KG1 (cell line): ENCODE measurements around the gene WDR59.
"Not testable (repeated sequence)": the region's sequence is repeated elsewhere in the genome, so short reads cannot be mapped to it uniquely, and the experiment has no call there.

Source experiments
- DNase-seq: peaks from one replicate; lab custom pipeline; 2025; lab: John Stamatoyannopoulos, UW

Gene WDR59

GRCh38 chr16:74984529-74985296 lies at the start of gene WDR59:
TSS of gene WDR59 (minus strand) at chr16:74985123. CDS start at chr16:74985017, 106 bp downstream.
- DNase-seq = peak; percentile 96

- DNase-seq = no peak
Observed at GRCh38 chr16:75032655-75033054, 47.7 kb upstream of the WDR59 start.

DNA sequence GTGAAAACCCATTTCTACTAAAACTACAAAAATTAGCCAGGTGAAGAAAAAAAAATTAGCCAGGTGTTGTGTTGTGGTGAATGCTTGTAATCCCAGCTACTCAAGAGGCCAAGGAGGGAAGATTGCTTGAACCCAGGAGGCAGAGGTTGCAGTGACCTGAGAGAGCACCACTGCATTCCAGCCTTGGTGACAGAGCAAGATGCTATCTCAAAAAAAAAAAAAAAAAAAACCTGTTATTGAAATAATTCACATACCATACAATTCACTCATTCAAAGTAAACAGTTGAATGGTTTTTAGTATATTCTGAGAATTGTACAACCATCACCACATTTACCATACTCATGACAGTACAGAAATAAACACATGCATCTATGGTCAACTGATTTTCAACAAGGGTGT lies 44.9 kb upstream of the WDR59 start:
- DNase-seq = no peak

DNA sequence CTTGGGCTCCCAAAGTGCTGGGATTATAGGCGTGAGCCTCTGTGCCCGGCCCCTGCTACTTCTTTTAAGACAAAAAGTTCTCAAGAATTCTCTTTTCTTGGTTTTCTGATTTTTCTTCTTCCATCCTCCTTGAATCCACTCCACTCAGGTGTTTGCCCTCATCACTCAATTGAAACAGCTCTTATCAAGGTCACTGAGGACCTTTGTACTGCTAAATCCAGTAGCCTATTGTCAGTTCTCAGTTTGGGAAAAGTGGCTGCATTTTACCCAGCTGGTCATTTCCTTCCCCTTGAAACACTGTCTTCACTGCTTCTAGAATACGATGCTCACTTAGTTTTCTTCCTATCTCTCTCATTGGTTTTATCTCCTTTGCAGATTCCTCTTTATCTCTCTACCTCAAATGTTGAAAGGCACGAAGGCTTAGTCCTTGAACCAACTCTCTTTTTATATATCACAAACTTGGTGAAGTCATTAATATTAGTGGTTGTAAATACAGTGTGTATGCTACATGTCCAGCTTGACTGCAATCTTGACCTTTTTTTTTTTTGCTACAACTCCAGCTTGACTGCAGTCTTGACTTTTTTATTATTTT lies 43.7 kb upstream of the WDR59 start:
- no peak for DNase-seq

DNA sequence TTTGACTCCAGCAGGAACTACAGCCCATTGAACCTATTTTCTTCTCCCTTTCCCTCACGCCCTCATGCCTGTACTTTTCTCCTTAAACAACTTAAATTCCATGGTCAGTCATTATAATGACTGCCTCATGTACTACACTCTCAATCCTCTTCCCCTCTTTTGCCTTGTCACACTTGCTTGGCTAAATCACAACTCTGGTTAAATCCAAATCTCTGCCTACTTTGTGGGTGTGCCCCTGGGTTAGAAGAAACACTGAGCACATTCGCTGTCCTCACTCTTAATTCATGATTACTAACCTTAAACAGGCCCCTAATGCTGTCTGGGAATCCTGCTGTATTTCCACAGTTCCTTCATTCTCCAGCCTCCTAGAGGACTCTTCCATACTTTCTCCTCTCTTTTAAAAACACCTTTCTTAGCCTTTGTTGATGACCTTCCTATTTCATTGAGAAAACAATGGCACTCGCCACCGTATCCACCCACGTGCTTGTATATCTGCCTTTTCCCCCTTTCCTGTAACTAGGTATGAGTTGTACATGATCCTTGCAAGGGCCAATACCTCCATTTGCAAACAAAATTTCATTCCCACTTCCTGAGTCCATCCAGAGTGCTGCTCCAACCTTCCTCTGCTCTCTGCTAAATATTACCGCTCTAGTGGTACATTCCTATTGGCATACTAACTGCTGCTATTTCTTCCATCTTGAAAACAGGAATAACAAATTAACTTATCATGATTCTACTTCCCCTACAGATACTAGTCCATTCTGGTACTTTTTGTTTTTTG lies 42.8 kb upstream of the WDR59 start:
- DNase-seq = no peak

- no peak for DNase-seq
Observed at GRCh38 chr16:75026892-75027391, 42.0 kb upstream of the WDR59 start.

DNA sequence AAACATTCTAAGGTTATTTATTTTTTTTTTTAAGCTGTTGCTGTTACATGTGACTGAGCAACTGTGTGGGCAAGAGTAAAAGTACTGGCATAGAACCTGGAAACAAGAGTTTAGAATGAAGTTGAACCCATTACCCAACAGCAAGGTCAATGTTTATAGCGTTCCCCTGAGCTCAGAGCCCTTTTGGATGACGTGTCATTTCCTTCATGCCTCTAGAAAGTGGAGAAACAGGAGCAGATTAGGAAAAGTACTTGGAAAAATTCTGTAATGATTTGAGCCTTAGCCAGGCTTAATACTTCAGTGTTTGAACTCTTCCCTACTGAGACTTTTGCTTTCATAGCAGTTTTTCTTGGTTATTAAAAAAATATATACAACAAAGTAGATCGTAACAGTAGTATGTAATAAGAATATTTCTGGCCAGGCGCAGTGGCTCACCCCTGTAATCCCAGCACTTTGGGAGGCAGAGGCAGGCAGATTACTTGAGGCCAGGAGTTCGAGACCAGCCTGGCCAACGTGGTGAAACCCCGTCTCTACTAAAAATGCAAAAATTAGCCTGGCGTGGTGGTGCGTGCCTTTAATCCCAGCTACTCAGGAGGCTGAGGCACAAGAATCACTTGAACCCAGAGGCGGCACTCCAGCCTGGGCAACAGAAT lies 41.4 kb upstream of the WDR59 start:
- DNase-seq = not testable (repeated sequence)

DNA sequence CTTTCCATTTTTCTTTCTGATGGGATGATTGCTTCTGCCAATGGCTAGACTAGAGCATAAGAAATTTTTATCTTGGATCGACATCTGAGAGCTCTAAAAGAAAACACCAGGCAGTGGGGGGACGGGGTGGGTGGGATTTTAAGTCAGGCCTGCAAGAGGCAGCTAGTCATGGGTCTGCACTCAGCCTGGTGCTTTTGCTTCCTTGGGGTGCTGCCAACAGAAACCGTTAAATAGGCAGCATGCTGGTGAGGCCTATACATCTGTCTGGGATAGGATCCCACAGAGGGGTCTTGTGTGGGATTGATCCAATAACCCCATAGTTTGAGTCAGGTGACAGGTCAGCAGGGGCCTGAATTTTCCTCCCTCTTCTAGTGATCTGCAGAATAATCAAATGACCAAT lies 40.8 kb upstream of the WDR59 start:
- no peak for DNase-seq

DNA sequence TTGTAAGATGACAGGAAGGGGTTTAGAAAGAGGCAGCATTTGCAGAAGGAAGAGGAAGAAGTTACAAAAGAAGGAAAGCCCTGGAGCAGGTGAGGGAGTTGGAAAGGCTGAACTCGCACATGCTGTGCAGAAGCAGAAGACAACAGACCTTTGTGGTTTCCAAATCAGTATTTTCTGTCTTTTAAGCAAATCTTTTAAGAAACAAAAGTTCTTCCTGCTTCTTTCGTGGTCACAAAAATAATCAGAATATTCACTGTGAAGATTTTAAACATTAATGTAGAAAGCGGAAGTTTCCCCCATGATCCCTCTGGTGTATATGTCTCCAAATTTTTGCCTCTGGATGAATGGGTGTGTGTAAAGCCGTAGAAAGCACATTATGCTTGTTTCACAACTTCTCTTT lies 39.7 kb upstream of the WDR59 start:
- no peak for DNase-seq

- no peak for DNase-seq
Observed at GRCh38 chr16:75024182-75024581, 39.3 kb upstream of the WDR59 start.

DNA sequence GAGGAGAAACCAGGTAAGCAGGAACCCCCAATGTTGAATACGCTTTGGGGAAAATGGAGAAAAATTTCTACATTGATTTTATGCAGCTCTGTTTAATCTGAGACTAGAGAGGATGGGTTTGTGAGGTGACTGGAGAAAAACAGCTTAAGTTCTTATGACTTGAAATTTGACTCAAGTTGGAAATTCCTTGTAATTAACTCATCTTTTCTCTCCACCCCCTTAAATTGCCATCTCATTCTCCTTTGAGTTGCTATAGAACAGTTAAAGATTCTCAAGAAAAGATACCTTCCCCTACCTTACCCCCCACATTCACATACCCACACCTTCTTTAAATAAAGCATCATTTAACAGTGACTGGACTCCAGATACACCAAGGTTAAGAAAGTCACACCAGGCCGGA lies 38.1 kb upstream of the WDR59 start:
- DNase-seq = no peak

GRCh38 chr16:75022567-75022966 lies 37.6 kb upstream of the WDR59 start:
- no peak for DNase-seq

DNA sequence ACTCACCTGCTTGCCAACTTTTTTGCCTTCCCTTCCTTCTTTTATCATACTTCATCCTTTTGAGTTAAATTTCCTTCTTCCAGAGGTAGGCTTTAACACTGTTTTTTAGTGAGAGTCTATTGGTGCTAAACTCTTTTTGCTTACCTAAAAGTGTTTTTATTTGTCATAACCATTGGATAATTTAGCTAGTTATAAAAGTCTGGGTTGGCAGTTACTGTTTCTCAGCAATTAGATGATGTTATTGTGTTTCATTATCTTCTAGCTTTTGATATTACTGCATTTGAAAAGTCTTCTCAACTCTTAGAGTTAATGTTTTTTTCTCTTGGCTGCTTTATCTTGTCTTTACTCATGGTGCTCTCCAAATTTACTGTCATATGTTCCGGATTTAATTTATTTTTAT lies 36.5 kb upstream of the WDR59 start:
- no peak for DNase-seq

- no peak for DNase-seq
Observed at GRCh38 chr16:75019586-75019985, 34.7 kb upstream of the WDR59 start.

- no peak for DNase-seq
Observed at GRCh38 chr16:75019007-75019406, 34.1 kb upstream of the WDR59 start.

DNA sequence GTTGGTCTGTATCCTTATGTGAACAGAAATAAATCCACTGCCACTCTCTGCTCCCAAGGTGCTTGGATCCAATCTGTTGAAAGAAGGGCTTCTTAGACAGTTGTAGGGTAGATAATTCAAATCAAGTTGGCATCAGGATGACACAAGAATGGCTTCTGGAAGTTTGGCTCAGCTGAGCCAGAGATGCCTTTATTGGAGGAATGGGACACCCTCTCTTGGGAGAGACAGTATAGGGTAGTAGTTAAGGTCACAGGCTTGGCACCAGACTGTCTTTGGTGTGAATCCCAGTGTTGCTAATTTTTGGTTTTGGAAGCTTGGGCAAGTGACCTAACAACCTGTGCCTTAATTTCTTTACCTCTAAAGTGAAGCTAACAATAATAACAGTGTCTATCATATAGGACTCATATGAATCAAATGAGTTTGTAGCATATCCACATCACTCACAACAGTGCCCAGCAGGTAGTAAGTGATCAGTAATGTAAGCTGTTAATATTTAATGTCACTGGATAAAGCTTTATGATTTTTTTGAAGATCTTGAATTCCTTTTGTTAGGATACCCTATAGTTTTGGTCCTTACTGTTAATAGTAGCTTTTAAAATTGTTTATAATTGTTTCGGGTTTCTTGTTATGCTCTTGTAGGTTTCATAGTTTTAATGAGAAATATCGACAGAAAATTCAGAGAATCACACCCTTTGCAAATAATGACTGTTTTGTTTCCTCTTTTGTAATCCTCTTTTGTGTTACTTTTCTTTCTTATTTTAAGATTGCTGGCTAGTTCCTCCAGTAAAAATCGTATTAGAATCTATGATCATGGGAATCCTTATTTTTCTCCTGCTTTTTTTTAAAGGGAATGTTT lies 33.0 kb upstream of the WDR59 start:
- no peak for DNase-seq

GRCh38 chr16:75016451-75017081 lies 31.6 kb upstream of the WDR59 start:
- not testable (repeated sequence) for DNase-seq

DNA sequence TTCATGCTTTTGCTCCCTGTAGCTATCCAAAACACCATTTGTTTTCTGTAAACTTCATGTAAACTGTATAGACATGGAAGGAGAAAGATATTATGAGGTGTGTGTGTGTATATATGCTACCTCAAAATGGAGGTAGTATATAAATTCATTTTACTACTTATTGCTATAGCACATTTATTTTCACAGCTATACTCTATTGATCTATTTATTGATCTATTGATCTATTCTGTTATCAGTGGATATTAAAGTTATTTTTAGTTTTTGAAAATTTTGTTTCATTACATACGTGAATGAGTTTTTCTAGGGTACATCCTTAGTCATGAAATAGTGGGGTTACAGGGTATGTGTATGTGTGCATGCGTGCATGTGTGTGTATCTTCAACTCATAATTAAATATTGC lies 29.4 kb upstream of the WDR59 start:
- DNase-seq = no peak

DNA sequence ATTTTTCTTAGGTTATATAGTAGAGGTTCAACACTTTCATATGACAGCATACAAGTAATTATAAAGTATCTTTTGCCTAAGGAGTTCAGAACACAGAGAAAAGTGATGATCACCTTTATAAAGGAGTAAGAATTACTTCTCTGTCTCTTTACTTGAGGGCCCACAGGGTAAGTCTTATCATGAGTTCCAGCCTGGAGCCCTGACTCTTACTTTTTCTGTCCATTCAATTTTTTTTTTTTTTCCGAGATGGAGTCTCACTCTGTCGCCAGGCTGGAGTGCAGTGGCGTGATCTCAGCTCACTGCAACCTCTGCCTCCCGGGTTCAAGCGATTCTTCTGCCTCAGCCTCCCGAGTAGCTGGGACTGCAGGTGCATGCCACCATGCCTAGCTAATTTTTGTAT lies 28.2 kb upstream of the WDR59 start:
- DNase-seq = not testable (repeated sequence)

DNA sequence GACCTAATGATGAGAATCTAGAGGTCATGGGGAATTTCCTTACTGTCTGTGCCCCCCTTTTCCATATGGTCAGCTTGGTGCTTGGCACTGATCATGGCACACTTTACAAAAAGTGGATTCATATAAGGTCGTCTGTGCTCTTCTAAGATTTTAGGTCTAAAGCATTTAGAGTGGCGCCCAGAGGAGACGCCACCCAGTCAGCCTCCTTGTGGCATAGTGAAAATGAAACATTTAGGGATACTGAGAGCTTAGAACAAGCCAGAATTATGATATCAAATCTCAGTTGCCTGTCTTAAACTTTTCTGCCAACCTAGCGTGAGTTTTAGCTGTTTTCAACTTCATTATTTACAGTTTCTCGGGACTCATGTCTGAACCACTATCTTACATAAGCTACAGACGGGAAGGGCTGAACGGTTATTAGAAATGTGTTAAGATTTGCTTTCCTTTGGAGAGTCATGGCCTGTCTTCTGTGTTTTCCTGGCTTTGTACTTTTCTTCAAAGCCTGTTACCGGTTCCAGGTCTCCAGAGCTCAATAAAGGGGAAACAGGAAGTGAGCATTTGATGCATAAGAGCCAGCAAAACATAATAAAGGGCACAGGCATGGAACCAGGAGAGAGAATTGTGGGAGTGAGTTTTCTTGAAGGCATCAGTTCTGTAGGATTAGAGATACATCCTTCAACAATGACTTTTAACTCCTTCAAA lies 27.6 kb upstream of the WDR59 start:
- DNase-seq = no peak
